ENCODE measurements around the gene HMGCLL1. TPM values are rescaled to one million over a fixed set of nuclear protein-coding genes. Genes with fewer than 3 reads are reported as not detected.

HMGCLL1 gene
- total RNA-seq, 4 donors from 2014 or later = 0.55 to 0.64 TPM; not detected in 2

GRCh38 chr6:55456016-55456415, 123.0 kb downstream of the HMGCLL1 start:
- DNase-seq = no peak
- H3K9me3 ChIP-seq = no peaks in the 10 kb centered on the region
- in situ Hi-C loops (cut with MboI; ENCODE audit: low pct_ligation_motif_present in 1 of 4, low pct_unique_long_range_greater_than_20kb in 1 of 4, low sequenced_read_pairs in 3 of 4) = no loop called here
- H3K36me3 ChIP-seq = no peaks in the 10 kb centered on the region
- no peaks in the 10 kb centered on the region for H3K27me3 ChIP-seq
- no peak overlapping the region for H3K4me3 ChIP-seq
- H3K4me1 ChIP-seq = no peaks in the 10 kb centered on the region
- no peak overlapping the region for H3K27ac ChIP-seq
- TF ChIP-seq EP300 (IDR thresholded peaks at IDR 0.05; ENCODE audit: low read depth) (no peak), POLR2AphosphoS5 (IDR thresholded peaks at IDR 0.05) (no peak), POLR2A (IDR thresholded peaks at IDR 0.05) (no peak)
- 58 to 68% methylated on average over 3 of the region's 3 CpGs for WGBS, 2 donors (ENCODE audit: low coverage in 1 of 2)
- intact Hi-C loops (cut with DNase I; ENCODE audit: low total_unique reads) = no loop called here

- intact Hi-C loops (cut with DNase I; ENCODE audit: low total_unique reads) = no loop called here
- Histone ChIP-seq H3K4me1 (no peaks in the 10 kb centered on the region), H3K4me3 (no peak overlapping the region), H3K36me3 (no peaks in the 10 kb centered on the region), H3K27me3 (no peaks in the 10 kb centered on the region), H3K9me3 (no peaks in the 10 kb centered on the region), H3K27ac (no peak overlapping the region)
- DNase-seq = no peak
- 33 to 38% methylated on average over 2 of the region's 2 CpGs for WGBS, 2 donors (ENCODE audit: low coverage in 1 of 2)
- in situ Hi-C loops (cut with MboI; ENCODE audit: low pct_ligation_motif_present in 1 of 4, low pct_unique_long_range_greater_than_20kb in 1 of 4, low sequenced_read_pairs in 3 of 4) = no loop called here
- no peak for TF ChIP-seq EP300 (IDR thresholded peaks at IDR 0.05; ENCODE audit: low read depth)
- no peak for TF ChIP-seq POLR2A (IDR thresholded peaks at IDR 0.05)
- TF ChIP-seq CTCF (IDR thresholded peaks at IDR 0.05) = no peak
- no peak for TF ChIP-seq POLR2AphosphoS5 (IDR thresholded peaks at IDR 0.05)
Observed at GRCh38 chr6:55450005-55450404, 129.0 kb downstream of the HMGCLL1 start.

- in situ Hi-C loops (cut with MboI; ENCODE audit: low pct_ligation_motif_present in 1 of 4, low pct_unique_long_range_greater_than_20kb in 1 of 4, low sequenced_read_pairs in 3 of 4) = loop anchor here in 1 of 4 donors (25.0 kb wide), 1 partner anchor 438 kb away; the partner anchor contains the start of gene BMP5
- no peaks in the 10 kb centered on the region for H3K36me3 ChIP-seq
- H3K27ac ChIP-seq = no peak overlapping the region
- no peaks in the 10 kb centered on the region for H3K9me3 ChIP-seq
- no peak for TF ChIP-seq POLR2AphosphoS5 (IDR thresholded peaks at IDR 0.05)
- no peak overlapping the region for H3K4me3 ChIP-seq
- DNase-seq = no peak
- intact Hi-C loops (cut with DNase I; ENCODE audit: low total_unique reads) = no loop called here
- 56 to 67% methylated on average over 3 of the region's 3 CpGs for WGBS, 2 donors (ENCODE audit: low coverage in 1 of 2)
- no peaks in the 10 kb centered on the region for H3K4me1 ChIP-seq
- no peaks in the 10 kb centered on the region for H3K27me3 ChIP-seq
Observed at GRCh38 chr6:55449225-55449624, 129.8 kb downstream of the HMGCLL1 start.

- no peaks in the 10 kb centered on the region for H3K27me3 ChIP-seq
- no peaks in the 10 kb centered on the region for H3K9me3 ChIP-seq
- in situ Hi-C loops (cut with MboI; ENCODE audit: low pct_ligation_motif_present in 1 of 4, low pct_unique_long_range_greater_than_20kb in 1 of 4, low sequenced_read_pairs in 3 of 4) (loop anchor here in 1 of 4 donors (25.0 kb wide), 1 partner anchor 439 kb away; the partner anchor contains the start of gene BMP5), intact Hi-C loops (cut with DNase I; ENCODE audit: low total_unique reads) (no loop called here)
- no peak for TF ChIP-seq POLR2AphosphoS5 (IDR thresholded peaks at IDR 0.05)
- H3K36me3 ChIP-seq = no peaks in the 10 kb centered on the region
- H3K27ac ChIP-seq = no peak overlapping the region
- no peak overlapping the region for H3K4me3 ChIP-seq
- DNase-seq = no peak
- no peaks in the 10 kb centered on the region for H3K4me1 ChIP-seq
Observed at GRCh38 chr6:55448451-55448850, 130.5 kb downstream of the HMGCLL1 start.

- no peaks in the 10 kb centered on the region for H3K4me1 ChIP-seq
- no peaks in the 10 kb centered on the region for H3K36me3 ChIP-seq
- no peak overlapping the region for H3K27ac ChIP-seq
- WGBS, 2 donors (ENCODE audit: low coverage in 1 of 2) = 65 to 79% methylated on average over 2 to 3 of the region's 3 CpGs
- intact Hi-C loops (cut with DNase I; ENCODE audit: low total_unique reads) = no loop called here
- no peak overlapping the region for H3K4me3 ChIP-seq
- no peak for DNase-seq
- in situ Hi-C loops (cut with MboI; ENCODE audit: low pct_ligation_motif_present in 1 of 4, low pct_unique_long_range_greater_than_20kb in 1 of 4, low sequenced_read_pairs in 3 of 4) = loop anchor here in 1 of 4 donors (25.0 kb wide), 1 partner anchor 439 kb away; the partner anchor contains the start of gene BMP5
- TF ChIP-seq POLR2AphosphoS5 (IDR thresholded peaks at IDR 0.05) (no peak), POLR2A (IDR thresholded peaks at IDR 0.05) (no peak), CTCF (IDR thresholded peaks at IDR 0.05) (no peak), EP300 (IDR thresholded peaks at IDR 0.05; ENCODE audit: low read depth) (no peak)
- no peaks in the 10 kb centered on the region for H3K27me3 ChIP-seq
- no peaks in the 10 kb centered on the region for H3K9me3 ChIP-seq
Observed at GRCh38 chr6:55447891-55448290, 131.1 kb downstream of the HMGCLL1 start.
